HG03196 (cell line): ENCODE measurements around the gene ATXN10.

Experiments
- ATAC-seq: cut with Tn5 transposase; IDR thresholded peaks from one replicate; pipeline ENCODE4 v1.9.1; 2021; ENCODE audit not compliant: unreplicated experiment

ATXN10 gene

GRCh38 chr22:45871721-45872120 is 200.1 kb downstream of the ATXN10 start:
- no peak for ATAC-seq

- no peak for ATAC-seq
These were observed 201.1 kb downstream of the ATXN10 start for GRCh38 chr22:45872659-45873263.

- no peak for ATAC-seq
These were observed 204.8 kb downstream of the ATXN10 start for GRCh38 chr22:45876136-45877035.

GRCh38 chr22:45877036-45877380 is 205.4 kb downstream of the ATXN10 start:
- no peak for ATAC-seq

- ATAC-seq, result no peak
These were observed 206.0 kb downstream of the ATXN10 start for GRCh38 chr22:45877651-45878050.

- ATAC-seq, result no peak
These were observed 206.6 kb downstream of the ATXN10 start for GRCh38 chr22:45878051-45878781.

GRCh38 chr22:45878901-45879551 is 207.4 kb downstream of the ATXN10 start:
- ATAC-seq, result no peak

GRCh38 chr22:45879552-45879949 is 207.9 kb downstream of the ATXN10 start:
- ATAC-seq, result no peak

GRCh38 chr22:45880091-45880715 is 208.6 kb downstream of the ATXN10 start:
- ATAC-seq, result no peak

GRCh38 chr22:45880716-45881523 is 209.3 kb downstream of the ATXN10 start:
- no peak for ATAC-seq

GRCh38 chr22:45881524-45881875 is 209.9 kb downstream of the ATXN10 start:
- no peak for ATAC-seq

- no peak for ATAC-seq
These were observed 211.5 kb downstream of the ATXN10 start for GRCh38 chr22:45882881-45883810.

GRCh38 chr22:45883811-45884170 is 212.2 kb downstream of the ATXN10 start:
- no peak for ATAC-seq

GRCh38 chr22:45884201-45885062 is 212.8 kb downstream of the ATXN10 start:
- ATAC-seq, result no peak

GRCh38 chr22:45885171-45885840 is 213.7 kb downstream of the ATXN10 start:
- no peak for ATAC-seq

GRCh38 chr22:45885941-45886395 is 214.3 kb downstream of the ATXN10 start:
- ATAC-seq, result no peak

- no peak for ATAC-seq
These were observed 214.9 kb downstream of the ATXN10 start for GRCh38 chr22:45886540-45886939.
